Gastrocnemius medialis (tissue), 4 donors: Measurements from ENCODE around the gene TMEM129.

ENCODE experiments used
- POLR2A ChIP-seq, 2 donors: fragments of 450-650 bp; IDR thresholded peaks; one replicate each; pipeline ENCODE4 v1.6.1; 2017; ENCODE audit warnings: antibody characterized with exemption in 2 of 2, mild to moderate bottlenecking in 2 of 2, moderate library complexity in 2 of 2
- TF ChIP-seq, protein P1 (sequence below), 5 experiments: fragments of 450-650 bp in 3 of 5; fragments of 200-600 bp in 2 of 5; sonication (generic) in 2 of 5; IDR thresholded peaks in 4 of 5; conservative IDR thresholded peaks in 1 of 5; 1 replicate in 4 of 5; 2 replicates in 1 of 5; pipeline ENCODE4 v1.5.1; 2016 to 2019; ENCODE audit warnings: antibody characterized with exemption in 5 of 5, mild to moderate bottlenecking in 3 of 5, moderate library complexity in 3 of 5

DNA sequence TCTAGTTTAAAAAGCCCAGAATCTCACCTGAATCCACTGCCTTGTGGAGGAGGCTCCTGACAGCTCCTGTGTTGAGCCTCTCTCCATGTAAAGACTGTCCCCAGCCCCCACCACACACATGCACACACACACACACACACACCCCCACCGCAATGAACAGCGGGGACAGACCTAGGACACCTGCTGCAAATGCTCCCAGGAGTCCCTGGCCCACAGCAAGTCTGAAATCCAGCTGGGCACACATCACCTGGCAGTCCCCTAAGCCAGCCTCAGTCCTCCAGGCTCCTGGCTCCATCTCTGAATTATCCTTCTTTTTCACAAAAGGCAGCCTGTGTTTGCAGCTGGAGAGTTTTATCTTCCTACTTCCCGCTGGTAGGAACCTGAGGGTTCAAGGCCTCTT, 30.4 kb downstream of the TMEM129 start:
- TF ChIP-seq, protein P1, sequence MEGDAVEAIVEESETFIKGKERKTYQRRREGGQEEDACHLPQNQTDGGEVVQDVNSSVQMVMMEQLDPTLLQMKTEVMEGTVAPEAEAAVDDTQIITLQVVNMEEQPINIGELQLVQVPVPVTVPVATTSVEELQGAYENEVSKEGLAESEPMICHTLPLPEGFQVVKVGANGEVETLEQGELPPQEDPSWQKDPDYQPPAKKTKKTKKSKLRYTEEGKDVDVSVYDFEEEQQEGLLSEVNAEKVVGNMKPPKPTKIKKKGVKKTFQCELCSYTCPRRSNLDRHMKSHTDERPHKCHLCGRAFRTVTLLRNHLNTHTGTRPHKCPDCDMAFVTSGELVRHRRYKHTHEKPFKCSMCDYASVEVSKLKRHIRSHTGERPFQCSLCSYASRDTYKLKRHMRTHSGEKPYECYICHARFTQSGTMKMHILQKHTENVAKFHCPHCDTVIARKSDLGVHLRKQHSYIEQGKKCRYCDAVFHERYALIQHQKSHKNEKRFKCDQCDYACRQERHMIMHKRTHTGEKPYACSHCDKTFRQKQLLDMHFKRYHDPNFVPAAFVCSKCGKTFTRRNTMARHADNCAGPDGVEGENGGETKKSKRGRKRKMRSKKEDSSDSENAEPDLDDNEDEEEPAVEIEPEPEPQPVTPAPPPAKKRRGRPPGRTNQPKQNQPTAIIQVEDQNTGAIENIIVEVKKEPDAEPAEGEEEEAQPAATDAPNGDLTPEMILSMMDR (IDR thresholded peaks at IDR 0.05 in 4 of 5, conservative IDR thresholded peaks at IDR 0.05 in 1 of 5) = no peak
- no peak for TF ChIP-seq POLR2A (IDR thresholded peaks at IDR 0.05)
